Cardiac septum (tissue), 1 donor: ENCODE results near the gene LTA. TPM values are rescaled to one million over a fixed set of nuclear protein-coding genes. Genes with fewer than 3 reads are reported as not detected.
"Not testable (repeated sequence)": the region's sequence is repeated elsewhere in the genome, so short reads cannot be mapped to it uniquely, and the experiment has no call there.

ENCODE experiments used
- DNase-seq: peaks from one replicate; pipeline ENCODE4 v3.0.0-alpha.2; 2020; ENCODE audit warnings: low spot score
- intact Hi-C: fragments of 100-400 bp; cut with DNase I; formaldehyde crosslinking; loops from one replicate; pipeline ENCODE4 v1.14.0; 2022
- total RNA-seq: library from RNA; stranded (reverse); fragmentation: NEBNext Ultra II Directional; extraction: Animal tissue kit (Norgen Biotek cat#: 25700); gene quantifications from one replicate; pipeline ENCODE4 v1.2.1, GENCODE V29; 2021
- donor health status: DM: no; HTN: no; CAD: no.

The LTA gene
- total RNA-seq, 1 donor from 2014 or later: not detected

GRCh38 chr6:31541059-31541657 lies 30.9 kb upstream of the LTA start:
- intact Hi-C loops: loop anchor here (5.0 to 10.0 kb wide), 3 partner anchors 294 to 924 kb away; partner anchors contain the start of genes MRPS18B, NELFE, PPP1R10 and SKIC2
- no peak for DNase-seq

GRCh38 chr6:31541658-31542521 lies 30.2 kb upstream of the LTA start, which contains the start of gene DDX39B:
TSS of gene DDX39B (minus strand) at chr6:31542003. CDS start at chr6:31540532, 1,471 bp downstream.
- intact Hi-C loops: loop anchor here (2.0 to 10.0 kb wide), 4 partner anchors 49 to 925 kb away; partner anchors contain the start of genes MRPS18B, NELFE, PPP1R10 and SKIC2
- peak; percentile 98 for DNase-seq

GRCh38 chr6:31543639-31544038 lies 28.4 kb upstream of the LTA start:
- DNase-seq: peak; percentile 49
- intact Hi-C loops: loop anchor here (2.0 to 10.0 kb wide), 4 partner anchors 51 to 926 kb away; partner anchors contain the start of genes MRPS18B, NELFE, PPP1R10 and SKIC2

- intact Hi-C loops: loop anchor here (5.0 to 10.0 kb wide), 4 partner anchors 38 to 927 kb away; partner anchors contain the start of genes LTB, MRPS18B, NELFE and PPP1R10
- peak; percentile 17 for DNase-seq
Measured at GRCh38 chr6:31544676-31545075, 27.4 kb upstream of the LTA start.

GRCh38 chr6:31545291-31545690 lies 26.8 kb upstream of the LTA start:
- peak; percentile 47 for DNase-seq
- intact Hi-C loops: loop anchor here (5.0 to 10.0 kb wide), 3 partner anchors 37 to 410 kb away; partner anchors contain the start of genes LTB, NELFE and SKIC2

- DNase-seq: peak; percentile 94
- intact Hi-C loops: loop anchor here (1.0 to 10.0 kb wide), 4 partner anchors 36 to 408 kb away; partner anchors contain the start of genes LTB, NELFE and SKIC2
Measured at GRCh38 chr6:31546339-31546957, 25.6 kb upstream of the LTA start, which contains the start of gene ATP6V1G2. TSS of gene ATP6V1G2 (minus strand) at chr6:31546608. CDS start at chr6:31546559, 49 bp downstream.

- intact Hi-C loops: loop anchor here (1.0 to 10.0 kb wide), 5 partner anchors 35 to 408 kb away; partner anchors contain the start of genes LTB, NELFE, PRRC2A and SKIC2
- peak; percentile 98 for DNase-seq
Measured at GRCh38 chr6:31546958-31547726, 24.9 kb upstream of the LTA start, which contains the start of gene NFKBIL1. TSS of gene NFKBIL1 (plus strand) at chr6:31547608. CDS start at chr6:31547695, 87 bp downstream.

GRCh38 chr6:31547727-31548543 lies 24.2 kb upstream of the LTA start:
- intact Hi-C loops: loop anchor here (1.0 to 10.0 kb wide), 4 partner anchors 34 to 407 kb away; partner anchors contain the start of genes LTB, NELFE, PRRC2A and SKIC2
- no peak for DNase-seq

DNA sequence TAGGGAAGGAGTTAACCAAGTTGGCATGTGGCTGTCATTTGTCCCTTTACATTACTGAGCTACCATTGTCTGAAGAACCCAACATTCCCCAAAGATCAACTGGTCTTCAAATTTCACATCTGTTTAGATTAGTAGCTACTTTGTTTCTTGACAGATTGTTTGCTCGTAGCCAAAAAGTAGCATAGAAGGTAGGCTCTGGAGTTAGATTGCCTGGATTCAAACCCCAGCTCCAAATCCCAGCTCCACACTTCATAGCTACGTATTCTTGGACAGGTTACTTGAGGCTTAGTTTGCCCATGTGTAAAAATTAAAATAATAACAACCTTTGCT lies 23.6 kb upstream of the LTA start:
- no peak for DNase-seq
- intact Hi-C loops: loop anchor here (5.0 to 10.0 kb wide), 3 partner anchors 34 to 406 kb away; partner anchors contain the start of genes LTB, NELFE and SKIC2

DNA sequence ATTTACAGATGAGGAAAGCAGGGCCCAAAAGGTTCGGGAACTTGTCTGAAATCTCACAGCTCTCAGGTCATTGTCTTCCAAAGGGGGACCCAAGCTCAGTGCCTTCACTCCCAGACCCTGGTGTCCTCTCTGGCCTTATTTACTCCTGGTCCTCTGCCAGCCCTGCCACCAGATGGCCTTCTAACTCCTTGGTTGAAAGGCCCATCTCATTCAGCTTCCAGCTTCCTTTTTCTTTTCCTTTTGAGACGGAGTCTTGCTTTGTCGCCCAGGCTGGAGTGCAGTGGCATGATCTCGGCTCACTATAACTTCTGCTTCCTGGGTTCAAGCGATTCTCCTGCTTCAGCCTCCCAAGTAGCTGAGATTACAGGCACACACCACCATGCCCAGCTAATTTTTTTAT lies 20.7 kb upstream of the LTA start:
- DNase-seq: peak; percentile 86

DNA sequence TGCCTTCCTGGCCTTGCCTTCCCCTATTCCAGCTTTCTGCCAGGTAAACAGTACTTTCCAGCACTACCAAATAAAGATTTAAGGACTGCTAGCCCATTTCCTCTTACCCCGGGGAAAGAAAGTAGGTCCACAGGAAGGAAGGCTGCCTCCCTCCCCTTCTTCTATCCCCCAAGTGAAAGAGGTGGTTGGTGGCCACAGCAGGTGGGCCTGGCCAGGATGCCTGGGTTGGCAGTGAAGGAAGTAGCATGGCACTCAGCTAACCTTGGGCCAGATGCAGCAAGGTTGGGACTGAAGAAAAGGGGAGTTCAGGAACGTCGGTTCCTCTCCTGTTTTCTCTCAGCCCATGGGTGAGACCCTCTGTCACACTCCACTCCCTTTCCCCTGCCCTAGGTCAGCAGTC lies 15.8 kb upstream of the LTA start:
- DNase-seq: no peak
- intact Hi-C loops: no loop called here

More for the DNA sequence above, 20.7 kb upstream of the LTA start:
- intact Hi-C loops: not testable (repeated sequence)

- intact Hi-C loops: no loop called here
- DNase-seq: no peak
Measured at GRCh38 chr6:31557443-31558317, 14.4 kb upstream of the LTA start.

DNA sequence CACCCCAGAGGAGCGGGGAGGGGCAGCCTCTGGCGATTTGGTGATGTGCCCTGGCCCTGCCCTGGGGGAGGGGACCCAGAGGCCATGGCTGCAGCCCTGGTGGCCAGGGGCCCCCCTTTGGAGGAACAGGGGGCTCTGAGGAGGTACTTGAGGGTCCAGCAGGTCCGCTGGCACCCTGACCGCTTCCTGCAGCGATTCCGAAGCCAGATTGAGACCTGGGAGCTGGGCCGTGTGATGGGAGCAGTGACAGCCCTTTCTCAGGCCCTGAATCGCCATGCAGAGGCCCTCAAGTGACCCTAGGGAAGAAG lies 13.8 kb upstream of the LTA start:
- intact Hi-C loops: no loop called here
- no peak for DNase-seq

GRCh38 chr6:31558631-31559500 lies 13.2 kb upstream of the LTA start:
- peak; percentile 83 for DNase-seq
- intact Hi-C loops: no loop called here

DNA sequence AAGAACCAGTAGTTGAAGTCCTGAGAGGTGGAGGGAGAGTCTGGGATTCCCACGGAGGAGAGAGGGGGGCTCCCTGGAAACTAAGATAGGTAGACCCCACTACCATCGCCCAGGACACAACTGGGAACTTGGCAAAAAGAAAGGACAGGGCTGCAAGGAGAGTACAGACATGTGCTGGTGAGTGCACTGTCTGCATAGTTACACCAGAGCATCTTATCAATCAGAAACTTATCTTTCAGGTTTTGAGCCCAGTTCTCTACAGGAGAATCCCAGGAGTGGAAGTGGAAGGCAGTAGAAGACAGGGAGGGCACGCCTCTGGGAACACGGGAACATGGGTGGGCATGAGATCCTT lies 12.5 kb upstream of the LTA start:
- no peak for DNase-seq
- intact Hi-C loops: no loop called here
